Fibroblast of villous mesenchyme (primary cell): ENCODE results near the gene ZNF844. TPM values are rescaled to one million over a fixed set of nuclear protein-coding genes. Genes with fewer than 3 reads are reported as not detected.

ENCODE experiments used
- DNase-seq: peaks from one replicate; pipeline ENCODE4 v3.0.0-alpha.2; 2010; ENCODE audit warnings: low read depth
- H3K4me3 ChIP-seq: 2 replicates; pipeline ENCODE4 v1.5.1; 2011; ENCODE audit warnings: low read depth, mild to moderate bottlenecking, low read length
- small RNA-seq: library from RNA; depleted of rRNA; stranded (forward); fragments of <200 nt; gene quantifications from one replicate; pipeline ENCODE3, GENCODE V24; 2012
- total RNA-seq: library from RNA; depleted of rRNA; stranded (reverse); fragments of >200 nt; gene quantifications from 2 replicates; pipeline ENCODE4 v1.2.3, GENCODE V29; 2012
- TF ChIP-seq, protein P1 (sequence below): IDR thresholded peaks from 2 replicates; pipeline ENCODE4 v1.5.1; 2012; ENCODE audit warnings: low read depth, mild to moderate bottlenecking, low read length; ENCODE audit not compliant: insufficient read depth

The ZNF844 gene
- total RNA-seq, 1 donor = 1.7 TPM

DNA sequence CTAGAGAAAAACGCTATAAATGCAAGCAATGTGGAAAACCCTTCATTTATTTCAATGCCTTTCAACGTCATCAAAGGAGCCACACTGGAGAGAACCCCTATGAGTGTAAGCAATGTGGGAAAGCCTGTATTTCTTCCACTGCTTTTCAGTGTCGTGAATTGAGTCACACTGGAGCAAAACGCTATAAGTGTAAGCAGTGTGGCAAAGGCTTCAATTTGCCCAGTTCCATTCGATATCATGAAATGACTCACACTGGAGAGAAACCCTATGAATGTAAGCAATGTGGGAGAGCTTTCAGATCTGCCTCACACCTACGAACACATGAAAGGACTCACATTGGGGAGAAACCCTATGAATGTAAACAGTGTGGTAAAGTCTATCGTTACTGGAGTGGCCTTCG, 48.2 kb downstream of the ZNF844 start:
- TF ChIP-seq, protein P1, sequence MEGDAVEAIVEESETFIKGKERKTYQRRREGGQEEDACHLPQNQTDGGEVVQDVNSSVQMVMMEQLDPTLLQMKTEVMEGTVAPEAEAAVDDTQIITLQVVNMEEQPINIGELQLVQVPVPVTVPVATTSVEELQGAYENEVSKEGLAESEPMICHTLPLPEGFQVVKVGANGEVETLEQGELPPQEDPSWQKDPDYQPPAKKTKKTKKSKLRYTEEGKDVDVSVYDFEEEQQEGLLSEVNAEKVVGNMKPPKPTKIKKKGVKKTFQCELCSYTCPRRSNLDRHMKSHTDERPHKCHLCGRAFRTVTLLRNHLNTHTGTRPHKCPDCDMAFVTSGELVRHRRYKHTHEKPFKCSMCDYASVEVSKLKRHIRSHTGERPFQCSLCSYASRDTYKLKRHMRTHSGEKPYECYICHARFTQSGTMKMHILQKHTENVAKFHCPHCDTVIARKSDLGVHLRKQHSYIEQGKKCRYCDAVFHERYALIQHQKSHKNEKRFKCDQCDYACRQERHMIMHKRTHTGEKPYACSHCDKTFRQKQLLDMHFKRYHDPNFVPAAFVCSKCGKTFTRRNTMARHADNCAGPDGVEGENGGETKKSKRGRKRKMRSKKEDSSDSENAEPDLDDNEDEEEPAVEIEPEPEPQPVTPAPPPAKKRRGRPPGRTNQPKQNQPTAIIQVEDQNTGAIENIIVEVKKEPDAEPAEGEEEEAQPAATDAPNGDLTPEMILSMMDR = no peak
- no peak for DNase-seq
- no peak overlapping the region for H3K4me3 ChIP-seq

GRCh38 chr19:12113121-12113520, 48.6 kb downstream of the ZNF844 start:
- DNase-seq = no peak
- TF ChIP-seq, protein P1 = no peak

GRCh38 chr19:12117201-12117970, 52.9 kb downstream of the ZNF844 start:
- H3K4me3 ChIP-seq = no peak overlapping the region
- TF ChIP-seq, protein P1 = no peak
- no peak for DNase-seq

More at GRCh38 chr19:12113121-12113520, 48.6 kb downstream of the ZNF844 start:
- H3K4me3 ChIP-seq = no peak overlapping the region

GRCh38 chr19:12126707-12127106, 62.2 kb downstream of the ZNF844 start:
- TF ChIP-seq, protein P1 = peak; percentile 45
- no peak overlapping the region for H3K4me3 ChIP-seq
- no peak for DNase-seq

Small RNA genes lying within 50 kb of the gene (small RNA-seq; reads per million reads assigned to genes)
- gene RF00019 (not detected), gene RNA5SP465 (not detected), gene RNA5SP466 (not detected), gene RNA5SP467 (not detected)

Other genes with a start within 250 kb of the ZNF844 start
- 2.6 and 4.3 TPM in 2 replicates for gene ZNF439, start 216.0 kb upstream of the ZNF844 start, total RNA-seq
- gene ZNF69, start 176.9 kb upstream of the ZNF844 start, total RNA-seq = 8.1 and 12.1 TPM in 2 replicates
- gene ZNF700, start 139.6 kb upstream of the ZNF844 start, total RNA-seq = 6.9 and 7.7 TPM in 2 replicates
- 0.32 and 0.86 TPM in 2 replicates for gene ZNF763, start 99.7 kb upstream of the ZNF844 start, total RNA-seq
- gene ZNF433, start 29.1 kb upstream of the ZNF844 start, total RNA-seq = 1.3 and 4.2 TPM in 2 replicates
- gene ZNF878, start 11.8 kb upstream of the ZNF844 start, total RNA-seq = under 0.01 TPM in 2 replicates
- gene ZNF20, start 75.6 kb downstream of the ZNF844 start, total RNA-seq = 3.5 and 6.0 TPM in 2 replicates
- gene ZNF625, start 92.0 kb downstream of the ZNF844 start, total RNA-seq = 10.3 and 14.7 TPM in 2 replicates
- 5.2 and 8.2 TPM in 2 replicates for gene ZNF136, start 98.4 kb downstream of the ZNF844 start, total RNA-seq
- gene ZNF44, start 230.2 kb downstream of the ZNF844 start, total RNA-seq = 5.2 and 5.5 TPM in 2 replicates